OCI-LY7 (cell line): ENCODE measurements around the gene VAC14. TPM values are rescaled to one million over a fixed set of nuclear protein-coding genes. Genes with fewer than 3 reads are reported as not detected.
A peak's percentile ranks its signal among the peaks of the same experiment; 100 is the strongest.

ENCODE experiments used
- BruUV-seq: library from RNA; stranded (reverse); fragments of 400-500 nt; replicated peaks from 2 replicates; lab custom pipeline; 2021; lab: Mats Ljungman, UMichigan
- CTCF ChIA-PET: fragments of 300-600 bp; sonication (Branson Sonifier 250); formaldehyde crosslinking; loops from one replicate; lab custom pipeline; 2022; ENCODE audit warnings: antibody characterized with exemption; ENCODE audit not compliant: unreplicated experiment; lab: Charles Lee
- POLR2A ChIA-PET: fragments of 300-600 bp; sonication (Branson Sonifier 250); formaldehyde crosslinking; loops from one replicate; lab custom pipeline; 2022; ENCODE audit warnings: antibody characterized with exemption; lab: Charles Lee
- DNase-seq: peaks from one replicate; pipeline ENCODE4 v3.0.0-alpha.2; 2015; ENCODE audit warnings: low spot score
- H2AFZ ChIP-seq: fragments of 200-600 bp; sonication (generic), shearing (Covaris generic); 2 replicates; pipeline ENCODE4 v1.6.1; 2014; ENCODE audit warnings: mild to moderate bottlenecking, antibody characterized with exemption, low read length, moderate library complexity
- H3K27ac ChIP-seq: fragments of 200-600 bp; sonication (generic); 2 replicates; pipeline ENCODE4 v1.5.1; 2014; ENCODE audit warnings: mixed run types, low read depth, mild to moderate bottlenecking, moderate library complexity, low read length, inconsistent platforms; ENCODE audit not compliant: poor library complexity, severe bottlenecking
- H3K36me3 ChIP-seq: fragments of 200-600 bp; sonication (generic); 2 replicates; pipeline ENCODE4 v1.6.1; 2014; ENCODE audit warnings: mild to moderate bottlenecking, antibody characterized with exemption, low read length, moderate library complexity, mixed read lengths; ENCODE audit not compliant: insufficient read depth
- H3K4me1 ChIP-seq: fragments of 200-600 bp; sonication (generic); 2 replicates; pipeline ENCODE4 v1.5.1; 2014; ENCODE audit warnings: mild to moderate bottlenecking, low read length; ENCODE audit not compliant: insufficient read depth, poor library complexity, severe bottlenecking
- H3K4me2 ChIP-seq: fragments of 200-600 bp; sonication (generic); 2 replicates; pipeline ENCODE4 v1.6.1; 2014; ENCODE audit warnings: mild to moderate bottlenecking, low read length
- H3K4me3 ChIP-seq: fragments of 200-600 bp; sonication (generic); 2 replicates; pipeline ENCODE4 v1.5.1; 2014; ENCODE audit warnings: mild to moderate bottlenecking, low read depth, low read length; ENCODE audit not compliant: poor library complexity, severe bottlenecking
- H3K79me2 ChIP-seq: fragments of 200-600 bp; sonication (generic); 2 replicates; pipeline ENCODE4 v1.6.1; 2016; ENCODE audit warnings: low read depth, mild to moderate bottlenecking, low read length, moderate library complexity, mixed read lengths; ENCODE audit not compliant: insufficient read depth
- H3K9me2 ChIP-seq: fragments of 200-600 bp; sonication (generic); 2 replicates; pipeline ENCODE4 v1.6.1; 2016; ENCODE audit warnings: mild to moderate bottlenecking, low read length, mixed read lengths; ENCODE audit not compliant: insufficient read depth
- H3K9me3 ChIP-seq: fragments of 200-600 bp; sonication (generic); 2 replicates; pipeline ENCODE4 v1.6.1; 2014; ENCODE audit warnings: mild to moderate bottlenecking, mixed run types, low read length, mixed read lengths
- H4K20me1 ChIP-seq: fragments of 200-600 bp; sonication (generic); 2 replicates; pipeline ENCODE4 v1.6.1; 2014; ENCODE audit warnings: mild to moderate bottlenecking, antibody characterized with exemption, low read length, moderate library complexity, mixed read lengths; ENCODE audit not compliant: insufficient read depth
- CTCF ChIP-seq: fragments of 200-600 bp; sonication (generic); conservative IDR thresholded peaks from 2 replicates; pipeline ENCODE4 v1.5.1; 2014; ENCODE audit warnings: mild to moderate bottlenecking, antibody characterized with exemption, low read length, moderate library complexity, mixed read lengths
- EZH2phosphoT487 ChIP-seq: fragments of 200-600 bp; sonication (generic); IDR thresholded peaks from 2 replicates; pipeline ENCODE4 v1.6.1; 2018; ENCODE audit warnings: low read depth, borderline replicate concordance, mild to moderate bottlenecking, mixed run types, antibody characterized with exemption, low read length, moderate library complexity, mixed read lengths
- intact Hi-C: fragments of 100-400 bp; cut with micrococcal nuclease; formaldehyde crosslinking; loops from one replicate; pipeline ENCODE4 v1.10.0; 2022; ENCODE audit not compliant: unreplicated experiment
- total RNA-seq, 2 experiments: library from RNA; depleted of rRNA in 1 of 2; stranded (reverse); fragments of >200 nt in 1 of 2; shearing (Covaris generic) in 1 of 2; gene quantifications; 2 replicates each; pipeline ENCODE4 v1.2.3, GENCODE V29; 2014 to 2022

VAC14 gene
- total RNA-seq, 2 experiments from 2014 or later = 37.6 to 43.1 TPM

GRCh38 chr16:70736465-70737376 lies 64.2 kb downstream of the VAC14 start:
- Histone ChIP-seq H3K4me3 (no peak overlapping the region), H4K20me1 (no peaks in the 10 kb centered on the region), H3K9me3 (no peaks in the 10 kb centered on the region), H3K79me2 (no peaks in the 10 kb centered on the region), H2AFZ (no peak overlapping the region), H3K27ac (peak overlapping the region; percentile 59), H3K9me2 (no peaks in the 10 kb centered on the region), H3K36me3 (no peaks in the 10 kb centered on the region), H3K4me2 (peak overlapping the region; percentile 69), H3K4me1 (peaks cover 18% of the 10 kb centered on the region)
- TF ChIP-seq EZH2phosphoT487 (no peak), CTCF (no peak)
- intact Hi-C loops = no loop called here
- peak; percentile 19 for DNase-seq
- ChIA-PET CTCF (no interaction called here), POLR2A (no interaction called here)
- no TSS peak for BruUV-seq

- intact Hi-C loops = no loop called here
- peaks cover 9% of the 10 kb centered on the region; the same call in 1 of the 2 replicates for H3K36me3 ChIP-seq
- H3K4me1 ChIP-seq = peaks cover 18% of the 10 kb centered on the region
- TF ChIP-seq CTCF = no peak
- no peak for TF ChIP-seq EZH2phosphoT487
- H3K4me3 ChIP-seq = no peak overlapping the region
- no peak overlapping the region for H3K4me2 ChIP-seq
- no peak for DNase-seq
- no peaks in the 10 kb centered on the region for H3K9me3 ChIP-seq
- POLR2A ChIA-PET = interaction anchor here (1.0 kb wide), 1 partner anchor 23 kb away, joined by 3 read pairs; no protein-coding TSS in a partner anchor
- no peak overlapping the region for H3K27ac ChIP-seq
- H3K79me2 ChIP-seq = no peaks in the 10 kb centered on the region
- H4K20me1 ChIP-seq = no peaks in the 10 kb centered on the region
- BruUV-seq = no TSS peak
- no peaks in the 10 kb centered on the region for H3K9me2 ChIP-seq
- no peak overlapping the region for H2AFZ ChIP-seq
- CTCF ChIA-PET = no interaction called here
These were observed 65.6 kb downstream of the VAC14 start for GRCh38 chr16:70735141-70735979.
